ENCODE measurements around the gene PDE4D. TPM values are rescaled to one million over a fixed set of nuclear protein-coding genes. Genes with fewer than 3 reads are reported as not detected.
"Not testable (repeated sequence)": the region's sequence is repeated elsewhere in the genome, so short reads cannot be mapped to it uniquely, and the experiment has no call there.

The PDE4D gene
- total and polyA plus RNA-seq, 2 donors (not counting 1 experiment from before 2014, with no cell fraction given), result 14.9 to 171 TPM

GRCh38 chr5:59407967-59408366, 485.6 kb downstream of the PDE4D start:
- H3K9me3 ChIP-seq (ENCODE audit: control extremely low read depth in 1 of 3, control insufficient read depth in 2 of 3, insufficient read depth in 1 of 3, low read length in 2 of 3), result peaks cover 0 to 20% (median 6%) of the 10 kb centered on the region in 3 donors
- H3K4me3 ChIP-seq (ENCODE audit: control extremely low read depth in 1 of 5, extremely low read depth in 1 of 5, insufficient read depth in 1 of 5, low read depth in 2 of 5, low read length in 4 of 5), result no peak overlapping the region
- WGBS (ENCODE audit: insufficient coverage), result 100% methylated on average over 1 of the region's 1 CpG
- no peak overlapping the region for H2AFZ ChIP-seq (ENCODE audit: insufficient read depth, low read depth, low read length, poor library complexity, severe bottlenecking)
- no peak overlapping the region for H3K27ac Mint-ChIP-seq
- H3K27me3 ChIP-seq (replicated peaks in 1 of 4; ENCODE audit: control extremely low read depth in 1 of 4, control insufficient read depth in 3 of 4, insufficient read depth in 4 of 4, low read length in 3 of 4), result no peaks in the 10 kb centered on the region
- no peak for ATAC-seq (ENCODE audit: low read depth)
- H3K27ac ChIP-seq (ENCODE audit: low read length in 2 of 2), result no peak overlapping the region
- no peaks in the 10 kb centered on the region for H3K4me1 Mint-ChIP-seq
- CTCF ChIA-PET, result no interaction called here
- POLR2A ChIA-PET, result no interaction called here
- H3K9me3 Mint-ChIP-seq (ENCODE audit: insufficient read depth), result peaks cover 18% of the 10 kb centered on the region
- intact Hi-C loops (cut with micrococcal nuclease), result no loop called here
- no peak for DNase-seq
- no peak overlapping the region for H3K4me3 Mint-ChIP-seq
- H3K27me3 Mint-ChIP-seq, result no peaks in the 10 kb centered on the region
- H3K9ac ChIP-seq (ENCODE audit: low read length), result no peak overlapping the region
- no peaks in the 10 kb centered on the region for H3K4me1 ChIP-seq (ENCODE audit: control insufficient read depth in 2 of 2, insufficient read depth in 2 of 2, low read length in 2 of 2)
- no peaks in the 10 kb centered on the region for H3K36me3 ChIP-seq (replicated peaks in 1 of 2; ENCODE audit: control extremely low read depth in 1 of 2, control insufficient read depth in 1 of 2, extremely low read depth in 1 of 2, insufficient read depth in 2 of 2, low read length in 1 of 2)
- H3K79me2 ChIP-seq (ENCODE audit: control insufficient read depth, insufficient read depth, low read length), result no peaks in the 10 kb centered on the region
- no peaks in the 10 kb centered on the region for H4K20me1 ChIP-seq (ENCODE audit: control insufficient read depth, insufficient read depth, low read length, poor library complexity, severe bottlenecking)
- H3K4me2 ChIP-seq (replicated peaks; ENCODE audit: low read depth, low read length, poor library complexity, severe bottlenecking), result no peak overlapping the region
- TF ChIP-seq, protein P1, sequence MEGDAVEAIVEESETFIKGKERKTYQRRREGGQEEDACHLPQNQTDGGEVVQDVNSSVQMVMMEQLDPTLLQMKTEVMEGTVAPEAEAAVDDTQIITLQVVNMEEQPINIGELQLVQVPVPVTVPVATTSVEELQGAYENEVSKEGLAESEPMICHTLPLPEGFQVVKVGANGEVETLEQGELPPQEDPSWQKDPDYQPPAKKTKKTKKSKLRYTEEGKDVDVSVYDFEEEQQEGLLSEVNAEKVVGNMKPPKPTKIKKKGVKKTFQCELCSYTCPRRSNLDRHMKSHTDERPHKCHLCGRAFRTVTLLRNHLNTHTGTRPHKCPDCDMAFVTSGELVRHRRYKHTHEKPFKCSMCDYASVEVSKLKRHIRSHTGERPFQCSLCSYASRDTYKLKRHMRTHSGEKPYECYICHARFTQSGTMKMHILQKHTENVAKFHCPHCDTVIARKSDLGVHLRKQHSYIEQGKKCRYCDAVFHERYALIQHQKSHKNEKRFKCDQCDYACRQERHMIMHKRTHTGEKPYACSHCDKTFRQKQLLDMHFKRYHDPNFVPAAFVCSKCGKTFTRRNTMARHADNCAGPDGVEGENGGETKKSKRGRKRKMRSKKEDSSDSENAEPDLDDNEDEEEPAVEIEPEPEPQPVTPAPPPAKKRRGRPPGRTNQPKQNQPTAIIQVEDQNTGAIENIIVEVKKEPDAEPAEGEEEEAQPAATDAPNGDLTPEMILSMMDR (IDR thresholded peaks at IDR 0.05), result no peak
- no peak for TF ChIP-seq EZH2 (IDR thresholded peaks at IDR 0.05; ENCODE audit: borderline replicate concordance, insufficient read depth, low read depth, low read length, poor library complexity, severe bottlenecking)

GRCh38 chr5:59401637-59402036, 491.9 kb downstream of the PDE4D start:
- no peaks in the 10 kb centered on the region for H3K27me3 ChIP-seq (replicated peaks in 1 of 4; ENCODE audit: control extremely low read depth in 1 of 4, control insufficient read depth in 3 of 4, insufficient read depth in 4 of 4, low read length in 3 of 4)
- no peak overlapping the region for H3K27ac Mint-ChIP-seq
- no peaks in the 10 kb centered on the region for H3K4me1 Mint-ChIP-seq
- H3K27ac ChIP-seq (ENCODE audit: low read length in 2 of 2), result no peak overlapping the region
- ATAC-seq (ENCODE audit: low read depth) (no peak), DNase-seq (no peak)
- CTCF ChIA-PET, result interaction anchor here (0.6 kb wide), 1 partner anchor 192 kb away, joined by 4 read pairs; no protein-coding TSS in a partner anchor
- no peaks in the 10 kb centered on the region for H3K36me3 ChIP-seq (replicated peaks in 1 of 2; ENCODE audit: control extremely low read depth in 1 of 2, control insufficient read depth in 1 of 2, extremely low read depth in 1 of 2, insufficient read depth in 2 of 2, low read length in 1 of 2)
- peaks cover 0 to 4% (median 0%) of the 10 kb centered on the region in 3 donors for H3K9me3 ChIP-seq (ENCODE audit: control extremely low read depth in 1 of 3, control insufficient read depth in 2 of 3, insufficient read depth in 1 of 3, low read length in 2 of 3)
- H2AFZ ChIP-seq (ENCODE audit: insufficient read depth, low read depth, low read length, poor library complexity, severe bottlenecking), result no peak overlapping the region
- no peak overlapping the region for H3K4me3 Mint-ChIP-seq
- H3K9me3 Mint-ChIP-seq (ENCODE audit: insufficient read depth), result peaks cover 6% of the 10 kb centered on the region
- no peak for TF ChIP-seq EZH2 (IDR thresholded peaks at IDR 0.05; ENCODE audit: borderline replicate concordance, insufficient read depth, low read depth, low read length, poor library complexity, severe bottlenecking)
- TF ChIP-seq, protein P1 (IDR thresholded peaks at IDR 0.05), result no peak
- H3K79me2 ChIP-seq (ENCODE audit: control insufficient read depth, insufficient read depth, low read length), result no peaks in the 10 kb centered on the region
- intact Hi-C loops (cut with micrococcal nuclease), result no loop called here
- no peak overlapping the region for H3K4me2 ChIP-seq (replicated peaks; ENCODE audit: low read depth, low read length, poor library complexity, severe bottlenecking)
- POLR2A ChIA-PET, result no interaction called here
- no peaks in the 10 kb centered on the region for H3K27me3 Mint-ChIP-seq
- 100% methylated on average over 1 of the region's 2 CpGs for WGBS (ENCODE audit: insufficient coverage)
- no peaks in the 10 kb centered on the region for H4K20me1 ChIP-seq (ENCODE audit: control insufficient read depth, insufficient read depth, low read length, poor library complexity, severe bottlenecking)
- H3K4me1 ChIP-seq (ENCODE audit: control insufficient read depth in 2 of 2, insufficient read depth in 2 of 2, low read length in 2 of 2), result no peaks in the 10 kb centered on the region
- H3K9ac ChIP-seq (ENCODE audit: low read length), result no peak overlapping the region
- H3K4me3 ChIP-seq (ENCODE audit: control extremely low read depth in 1 of 5, extremely low read depth in 1 of 5, insufficient read depth in 1 of 5, low read depth in 2 of 5, low read length in 4 of 5), result no peak overlapping the region

GRCh38 chr5:59394956-59395355, 498.6 kb downstream of the PDE4D start:
- H3K4me3 Mint-ChIP-seq; H3K9me3 Mint-ChIP-seq (ENCODE audit: insufficient read depth); H4K20me1 ChIP-seq (ENCODE audit: control insufficient read depth, insufficient read depth, low read length, poor library complexity, severe bottlenecking); H3K27ac Mint-ChIP-seq; H3K9ac ChIP-seq (ENCODE audit: low read length); H3K79me2 ChIP-seq (ENCODE audit: control insufficient read depth, insufficient read depth, low read length); DNase-seq; H3K36me3 ChIP-seq (replicated peaks in 1 of 2; ENCODE audit: control extremely low read depth in 1 of 2, control insufficient read depth in 1 of 2, extremely low read depth in 1 of 2, insufficient read depth in 2 of 2, low read length in 1 of 2); H3K27ac ChIP-seq (ENCODE audit: low read length in 2 of 2); H3K4me3 ChIP-seq (ENCODE audit: control extremely low read depth in 1 of 5, extremely low read depth in 1 of 5, insufficient read depth in 1 of 5, low read depth in 2 of 5, low read length in 4 of 5); H3K27me3 Mint-ChIP-seq; ATAC-seq (ENCODE audit: low read depth); H3K4me2 ChIP-seq (replicated peaks; ENCODE audit: low read depth, low read length, poor library complexity, severe bottlenecking); H3K9me3 ChIP-seq (ENCODE audit: control extremely low read depth in 1 of 3, control insufficient read depth in 2 of 3, insufficient read depth in 1 of 3, low read length in 2 of 3); H3K4me1 ChIP-seq (ENCODE audit: control insufficient read depth in 2 of 2, insufficient read depth in 2 of 2, low read length in 2 of 2); H2AFZ ChIP-seq (ENCODE audit: insufficient read depth, low read depth, low read length, poor library complexity, severe bottlenecking); H3K27me3 ChIP-seq (replicated peaks in 1 of 4; ENCODE audit: control extremely low read depth in 1 of 4, control insufficient read depth in 3 of 4, insufficient read depth in 4 of 4, low read length in 3 of 4): not testable (repeated sequence)
- peaks cover 20% of the 10 kb centered on the region for H3K4me1 Mint-ChIP-seq
- 85% methylated on average over 7 of the region's 15 CpGs for WGBS (ENCODE audit: insufficient coverage)
- POLR2A ChIA-PET, result interaction anchor here (0.6 kb wide), 1 partner anchor 73 kb away, joined by 6 read pairs; no protein-coding TSS in a partner anchor
- CTCF ChIA-PET, result interaction anchor here (0.7 kb wide), 1 partner anchor 14 kb away, joined by 3 read pairs; no protein-coding TSS in a partner anchor
- intact Hi-C loops (cut with micrococcal nuclease), result loop anchor here (5.0 kb wide), 1 partner anchor 327 kb away; no protein-coding TSS in a partner anchor
